SK-N-SH treated with all-trans-retinoic acid at 6 μM for 48 hours (cell line): ENCODE results near the gene FAT4.

ENCODE experiments used
- ARNTL ChIP-seq: fragments of 450-650 bp; formaldehyde crosslinking; IDR thresholded peaks from 2 replicates; pipeline ENCODE4 v1.5.0; 2020; ENCODE audit warnings: low read depth, mild to moderate bottlenecking, moderate library complexity, borderline replicate concordance
- BACH2 ChIP-seq: fragments of 250-450 bp; sonication (Bioruptor Pico); IDR thresholded peaks from 2 replicates; pipeline ENCODE4 v1.9.0; 2021; ENCODE audit warnings: mild to moderate bottlenecking, borderline replicate concordance
- CSDC2 ChIP-seq: fragments of 250-450 bp; sonication (Bioruptor Pico); IDR thresholded peaks from 2 replicates; pipeline ENCODE4 v1.5.0; 2020; ENCODE audit warnings: mild to moderate bottlenecking, moderate library complexity
- GLIS3 ChIP-seq: fragments of 250-450 bp; sonication (Bioruptor Pico); IDR thresholded peaks from 2 replicates; pipeline ENCODE4 v1.5.0; 2020; ENCODE audit warnings: mild to moderate bottlenecking, moderate library complexity
- RARB ChIP-seq: fragments of 250-450 bp; sonication (Bioruptor Pico); IDR thresholded peaks from 2 replicates; pipeline ENCODE4 v1.8.0; 2021; ENCODE audit warnings: mild to moderate bottlenecking, moderate library complexity
- SNAI2 ChIP-seq: fragments of 250-450 bp; sonication (Bioruptor Pico); IDR thresholded peaks from 2 replicates; pipeline ENCODE4 v1.5.0; 2020; ENCODE audit warnings: mild to moderate bottlenecking, moderate library complexity
- TOX ChIP-seq: fragments of 250-450 bp; sonication (Bioruptor Pico); IDR thresholded peaks from 2 replicates; pipeline ENCODE4 v1.8.0; 2021; ENCODE audit warnings: mild to moderate bottlenecking, moderate library complexity, borderline replicate concordance
- TSHZ2 ChIP-seq: fragments of 250-450 bp; sonication (Bioruptor Pico); IDR thresholded peaks from 2 replicates; pipeline ENCODE4 v1.5.0; 2020; ENCODE audit warnings: mild to moderate bottlenecking, moderate library complexity
- ZFP30 ChIP-seq: fragments of 450-650 bp; formaldehyde crosslinking; IDR thresholded peaks from 2 replicates; pipeline ENCODE4 v1.5.0; 2022; ENCODE audit warnings: mild to moderate bottlenecking, moderate library complexity
- ZNF565 ChIP-seq: fragments of 450-650 bp; formaldehyde crosslinking; conservative IDR thresholded peaks from 2 replicates; pipeline ENCODE4 v1.5.0; 2020; ENCODE audit warnings: low read depth, mild to moderate bottlenecking, moderate library complexity
- ZNF70 ChIP-seq: fragments of 450-650 bp; formaldehyde crosslinking; IDR thresholded peaks from 2 replicates; pipeline ENCODE4 v1.5.0; 2020; ENCODE audit warnings: mild to moderate bottlenecking, moderate library complexity
- TF ChIP-seq, protein P1 (sequence below): fragments of 250-450 bp; sonication (Bioruptor Pico); IDR thresholded peaks from 2 replicates; pipeline ENCODE4 v1.5.1; 2020; ENCODE audit warnings: low read depth, mild to moderate bottlenecking, moderate library complexity
- TF ChIP-seq, protein P2 (sequence below): fragments of 250-450 bp; sonication (Bioruptor Pico); IDR thresholded peaks from 2 replicates; pipeline ENCODE4 v1.8.0; 2020; ENCODE audit warnings: mild to moderate bottlenecking, moderate library complexity, borderline replicate concordance

DNA sequence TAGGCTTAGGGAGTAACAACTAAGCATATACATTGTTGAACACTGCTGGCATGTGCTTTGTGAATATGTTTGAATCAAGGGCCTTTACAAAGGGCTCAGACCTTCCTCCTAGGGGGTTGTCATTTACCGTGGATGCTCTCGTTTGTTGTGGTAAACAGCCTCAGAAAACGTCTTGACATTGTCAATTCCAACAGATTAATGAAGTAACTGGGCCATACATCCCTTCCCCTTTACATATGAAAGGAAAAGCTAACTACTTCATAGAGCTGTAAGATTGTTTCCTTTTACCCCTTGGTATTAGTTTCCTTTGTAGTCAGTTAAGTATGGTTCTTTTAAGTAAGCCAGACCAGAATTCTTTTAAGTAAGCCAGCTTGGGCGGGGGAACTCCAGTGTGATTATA lies 42.9 kb downstream of the FAT4 start:
- TF ChIP-seq, protein P1, sequence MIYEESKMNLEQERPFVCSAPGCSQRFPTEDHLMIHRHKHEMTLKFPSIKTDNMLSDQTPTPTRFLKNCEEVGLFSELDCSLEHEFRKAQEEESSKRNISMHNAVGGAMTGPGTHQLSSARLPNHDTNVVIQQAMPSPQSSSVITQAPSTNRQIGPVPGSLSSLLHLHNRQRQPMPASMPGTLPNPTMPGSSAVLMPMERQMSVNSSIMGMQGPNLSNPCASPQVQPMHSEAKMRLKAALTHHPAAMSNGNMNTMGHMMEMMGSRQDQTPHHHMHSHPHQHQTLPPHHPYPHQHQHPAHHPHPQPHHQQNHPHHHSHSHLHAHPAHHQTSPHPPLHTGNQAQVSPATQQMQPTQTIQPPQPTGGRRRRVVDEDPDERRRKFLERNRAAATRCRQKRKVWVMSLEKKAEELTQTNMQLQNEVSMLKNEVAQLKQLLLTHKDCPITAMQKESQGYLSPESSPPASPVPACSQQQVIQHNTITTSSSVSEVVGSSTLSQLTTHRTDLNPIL (CRISPR knock-in tag): no peak
- TF ChIP-seq TSHZ2 (CRISPR knock-in tag) (no peak), CSDC2 (CRISPR knock-in tag) (no peak), BACH2 (no peak), ZFP30 (no peak), TOX (CRISPR knock-in tag) (no peak), ZNF70 (CRISPR knock-in tag) (no peak), ZNF565 (no peak), GLIS3 (CRISPR knock-in tag) (no peak), RARB (CRISPR knock-in tag) (no peak), SNAI2 (no peak), ARNTL (CRISPR knock-in tag) (no peak)
- TF ChIP-seq, protein P2, sequence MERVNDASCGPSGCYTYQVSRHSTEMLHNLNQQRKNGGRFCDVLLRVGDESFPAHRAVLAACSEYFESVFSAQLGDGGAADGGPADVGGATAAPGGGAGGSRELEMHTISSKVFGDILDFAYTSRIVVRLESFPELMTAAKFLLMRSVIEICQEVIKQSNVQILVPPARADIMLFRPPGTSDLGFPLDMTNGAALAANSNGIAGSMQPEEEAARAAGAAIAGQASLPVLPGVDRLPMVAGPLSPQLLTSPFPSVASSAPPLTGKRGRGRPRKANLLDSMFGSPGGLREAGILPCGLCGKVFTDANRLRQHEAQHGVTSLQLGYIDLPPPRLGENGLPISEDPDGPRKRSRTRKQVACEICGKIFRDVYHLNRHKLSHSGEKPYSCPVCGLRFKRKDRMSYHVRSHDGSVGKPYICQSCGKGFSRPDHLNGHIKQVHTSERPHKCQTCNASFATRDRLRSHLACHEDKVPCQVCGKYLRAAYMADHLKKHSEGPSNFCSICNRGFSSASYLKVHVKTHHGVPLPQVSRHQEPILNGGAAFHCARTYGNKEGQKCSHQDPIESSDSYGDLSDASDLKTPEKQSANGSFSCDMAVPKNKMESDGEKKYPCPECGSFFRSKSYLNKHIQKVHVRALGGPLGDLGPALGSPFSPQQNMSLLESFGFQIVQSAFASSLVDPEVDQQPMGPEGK (CRISPR knock-in tag): no peak
